Left ventricle myocardium inferior (tissue), 1 donor: ENCODE measurements around the gene LRRC56. TPM values are rescaled to one million over a fixed set of nuclear protein-coding genes. Genes with fewer than 3 reads are reported as not detected.

Source experiments
- DNase-seq: peaks from one replicate; pipeline ENCODE4 v3.0.0-alpha.2; 2020
- H3K27ac ChIP-seq: fragments of 200-600 bp; replicated peaks from 2 replicates; pipeline ENCODE4 v1.8.0; 2021
- H3K27me3 ChIP-seq: fragments of 200-600 bp; 2 replicates; pipeline ENCODE4 v1.8.0; 2021; ENCODE audit warnings: low read depth
- H3K36me3 ChIP-seq: fragments of 200-600 bp; 2 replicates; pipeline ENCODE4 v1.8.0; 2021
- H3K4me1 ChIP-seq: fragments of 200-600 bp; 2 replicates; pipeline ENCODE4 v1.8.0; 2021
- H3K4me3 ChIP-seq: fragments of 200-600 bp; 2 replicates; pipeline ENCODE4 v1.8.0; 2021; ENCODE audit warnings: mild to moderate bottlenecking, moderate library complexity
- H3K9me3 ChIP-seq: fragments of 200-600 bp; replicated peaks from 2 replicates; pipeline ENCODE4 v1.8.0; 2021
- intact Hi-C: fragments of 100-400 bp; cut with micrococcal nuclease; formaldehyde crosslinking; loops from one replicate; pipeline ENCODE4 v1.11.0; 2022
- total RNA-seq: library from RNA; stranded (reverse); fragmentation: NEBNext Ultra II Directional; extraction: Animal tissue kit (Norgen Biotek cat#: 25700); gene quantifications from one replicate; pipeline ENCODE4 v1.2.1, GENCODE V29; 2021
- TF ChIP-seq, protein P1 (sequence below): fragments of 200-600 bp; IDR thresholded peaks from 2 replicates; pipeline ENCODE4 v1.8.0; 2021; ENCODE audit warnings: antibody characterized with exemption, mild to moderate bottlenecking, borderline replicate concordance
- donor health status: DM: no; HTN: yes; CAD: no; lungs with severe emphysema.

The LRRC56 gene
- total RNA-seq, 1 donor from 2014 or later, result 0.25 TPM

DNA sequence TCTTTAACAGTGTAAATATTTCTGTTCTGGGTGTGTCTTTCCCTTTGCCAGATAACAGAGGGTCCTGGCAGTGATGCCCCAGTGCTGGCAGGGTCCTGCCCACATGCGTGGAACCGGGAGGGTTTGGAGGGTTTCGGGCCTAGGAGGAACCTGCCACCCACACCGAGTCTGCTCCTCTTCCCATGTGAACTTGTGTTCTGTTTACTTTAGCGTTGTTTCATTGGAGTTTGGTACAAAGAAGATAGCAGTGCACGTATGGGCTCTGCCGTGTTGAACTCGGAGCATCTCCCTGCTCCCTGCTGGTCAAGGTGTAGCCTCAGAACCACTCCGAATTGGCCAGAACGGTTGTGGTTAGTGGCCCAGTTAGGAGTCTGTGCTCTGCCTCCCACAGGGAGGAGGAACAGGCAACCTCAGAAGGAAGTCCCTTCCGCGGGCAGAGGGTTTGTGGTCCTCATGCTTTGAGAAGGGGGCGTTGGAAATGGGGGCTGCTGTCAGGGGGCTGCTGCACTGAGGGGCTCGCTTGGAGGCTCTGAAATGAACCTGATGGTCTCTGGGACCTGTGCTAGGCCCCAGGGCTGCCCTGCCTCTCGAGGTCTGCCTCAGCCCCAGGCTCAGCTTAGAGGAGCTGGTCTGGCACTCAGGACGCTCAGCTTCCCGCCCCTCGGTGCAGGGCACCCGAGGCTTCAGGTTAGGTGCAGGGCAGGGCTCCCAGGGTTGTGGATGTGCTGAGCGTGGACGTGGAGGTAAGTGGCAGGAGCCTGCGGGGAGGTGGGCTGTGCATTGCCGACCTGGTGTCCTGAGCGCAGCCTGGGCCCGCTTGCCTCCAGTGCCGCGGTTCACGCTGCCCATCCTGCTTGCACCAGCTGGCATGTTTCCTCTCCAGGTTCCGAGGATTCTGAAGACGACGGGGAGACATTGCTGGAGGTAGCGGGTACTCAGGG is 49.3 kb downstream of the LRRC56 start:
- H3K36me3 ChIP-seq, result peaks cover 92% of the 10 kb centered on the region
- intact Hi-C loops, result no loop called here
- no peaks in the 10 kb centered on the region for H3K27me3 ChIP-seq
- no peak overlapping the region for H3K4me3 ChIP-seq
- H3K4me1 ChIP-seq, result peaks cover 5% of the 10 kb centered on the region
- no peak for DNase-seq
- H3K9me3 ChIP-seq, result no peaks in the 10 kb centered on the region
- TF ChIP-seq, protein P1, sequence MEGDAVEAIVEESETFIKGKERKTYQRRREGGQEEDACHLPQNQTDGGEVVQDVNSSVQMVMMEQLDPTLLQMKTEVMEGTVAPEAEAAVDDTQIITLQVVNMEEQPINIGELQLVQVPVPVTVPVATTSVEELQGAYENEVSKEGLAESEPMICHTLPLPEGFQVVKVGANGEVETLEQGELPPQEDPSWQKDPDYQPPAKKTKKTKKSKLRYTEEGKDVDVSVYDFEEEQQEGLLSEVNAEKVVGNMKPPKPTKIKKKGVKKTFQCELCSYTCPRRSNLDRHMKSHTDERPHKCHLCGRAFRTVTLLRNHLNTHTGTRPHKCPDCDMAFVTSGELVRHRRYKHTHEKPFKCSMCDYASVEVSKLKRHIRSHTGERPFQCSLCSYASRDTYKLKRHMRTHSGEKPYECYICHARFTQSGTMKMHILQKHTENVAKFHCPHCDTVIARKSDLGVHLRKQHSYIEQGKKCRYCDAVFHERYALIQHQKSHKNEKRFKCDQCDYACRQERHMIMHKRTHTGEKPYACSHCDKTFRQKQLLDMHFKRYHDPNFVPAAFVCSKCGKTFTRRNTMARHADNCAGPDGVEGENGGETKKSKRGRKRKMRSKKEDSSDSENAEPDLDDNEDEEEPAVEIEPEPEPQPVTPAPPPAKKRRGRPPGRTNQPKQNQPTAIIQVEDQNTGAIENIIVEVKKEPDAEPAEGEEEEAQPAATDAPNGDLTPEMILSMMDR, result no peak
- H3K27ac ChIP-seq, result no peak overlapping the region

DNA sequence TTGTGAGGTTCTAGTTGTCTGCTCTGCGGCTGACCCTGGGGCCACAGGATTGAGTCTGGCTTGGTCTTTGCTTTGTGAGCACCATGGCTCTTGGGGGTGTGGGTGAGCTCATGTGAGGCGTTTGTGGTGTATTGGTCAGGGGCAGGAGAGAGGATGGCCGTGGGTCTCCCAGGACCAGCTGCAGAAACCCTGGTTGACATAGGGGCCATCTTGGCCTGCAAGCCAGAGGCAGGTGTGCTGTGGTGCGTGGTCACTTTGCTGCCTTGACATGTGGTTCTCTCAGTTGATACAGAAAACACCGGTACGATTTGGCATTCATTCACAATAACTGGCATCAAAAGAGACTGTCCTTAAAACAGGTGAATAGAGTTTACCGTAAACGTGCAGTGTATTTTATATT is 50.2 kb downstream of the LRRC56 start:
- Histone ChIP-seq H3K9me3 (no peaks in the 10 kb centered on the region), H3K4me1 (no peaks in the 10 kb centered on the region), H3K36me3 (peaks cover 91% of the 10 kb centered on the region), H3K4me3 (no peak overlapping the region), H3K27ac (no peak overlapping the region), H3K27me3 (no peaks in the 10 kb centered on the region)
- intact Hi-C loops, result no loop called here
- TF ChIP-seq, protein P1, result no peak
- no peak for DNase-seq

DNA sequence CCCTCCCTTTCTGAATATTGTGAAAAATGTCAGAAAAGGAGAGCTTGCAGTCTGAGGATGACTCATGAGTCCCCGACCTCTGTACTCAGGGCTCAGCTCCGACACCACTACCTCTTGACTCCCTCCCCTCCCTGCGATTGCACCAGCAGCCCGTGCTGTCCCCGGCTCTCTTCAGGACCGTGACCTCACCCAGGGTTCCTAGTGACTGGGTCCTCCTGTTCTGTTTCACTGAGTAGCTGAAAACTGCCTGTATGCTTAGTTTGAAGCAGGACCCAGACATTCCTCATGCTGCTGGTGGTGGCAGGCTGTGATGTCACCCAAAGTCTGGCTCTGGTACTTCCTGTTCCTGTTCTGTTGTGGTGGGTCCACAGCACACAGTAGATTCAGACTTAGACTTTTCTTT is 50.7 kb downstream of the LRRC56 start:
- intact Hi-C loops, result no loop called here
- Histone ChIP-seq H3K27me3 (no peaks in the 10 kb centered on the region), H3K27ac (no peak overlapping the region), H3K4me3 (no peak overlapping the region), H3K9me3 (no peaks in the 10 kb centered on the region), H3K36me3 (peaks cover 91% of the 10 kb centered on the region), H3K4me1 (no peaks in the 10 kb centered on the region)
- TF ChIP-seq, protein P1, result no peak
- DNase-seq, result no peak

DNA sequence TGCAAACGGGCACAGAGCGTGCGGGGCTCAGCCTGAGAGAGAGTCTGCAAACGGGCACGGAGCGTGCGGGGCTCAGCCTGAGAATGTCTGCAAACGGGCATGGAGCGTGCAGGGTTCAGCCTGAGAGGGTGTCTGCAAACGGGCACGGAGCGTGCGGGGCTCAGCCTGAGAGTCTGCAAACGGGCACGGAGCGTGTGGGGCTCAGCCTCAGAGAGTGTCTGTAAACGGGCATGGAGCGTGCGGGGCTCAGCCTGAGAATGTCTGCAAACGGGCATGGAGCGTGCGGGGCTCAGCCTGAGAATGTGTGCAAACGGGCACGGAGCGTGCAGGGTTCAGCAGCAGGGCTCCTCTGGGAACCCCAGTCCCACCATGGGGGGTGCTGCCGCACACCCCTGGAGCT is 52.5 kb downstream of the LRRC56 start:
- TF ChIP-seq, protein P1, result no peak
- DNase-seq, result no peak
- H3K27me3 ChIP-seq, result no peaks in the 10 kb centered on the region
- H3K36me3 ChIP-seq, result peaks cover 91% of the 10 kb centered on the region
- H3K4me3 ChIP-seq, result no peak overlapping the region
- no peak overlapping the region for H3K27ac ChIP-seq
- no peaks in the 10 kb centered on the region for H3K4me1 ChIP-seq
- intact Hi-C loops, result no loop called here
- no peaks in the 10 kb centered on the region for H3K9me3 ChIP-seq

DNA sequence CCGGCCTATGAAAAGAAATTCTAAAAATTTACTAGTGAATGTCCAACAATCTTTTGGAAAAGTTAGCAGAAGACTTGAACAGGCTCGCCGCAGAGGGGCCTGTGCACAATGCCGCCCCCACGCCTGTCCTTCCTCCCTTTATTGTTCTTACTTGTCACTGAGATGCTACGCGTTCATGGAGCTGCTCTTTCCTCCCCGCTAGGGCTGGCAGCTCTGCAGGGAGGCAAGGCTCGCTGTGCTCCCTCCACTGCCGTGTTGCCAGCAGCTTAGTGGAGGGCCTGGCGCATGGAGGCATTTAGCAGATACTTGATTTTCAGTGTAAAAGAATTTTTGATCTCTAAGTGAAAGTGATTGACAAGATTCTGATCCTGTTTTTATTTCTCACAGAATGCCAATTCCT is 53.7 kb downstream of the LRRC56 start:
- no peak for DNase-seq
- H3K4me3 ChIP-seq, result no peak overlapping the region
- H3K4me1 ChIP-seq, result no peaks in the 10 kb centered on the region
- H3K27me3 ChIP-seq, result no peaks in the 10 kb centered on the region
- peaks cover 97% of the 10 kb centered on the region for H3K36me3 ChIP-seq
- intact Hi-C loops, result no loop called here
- TF ChIP-seq, protein P1, result no peak
- H3K9me3 ChIP-seq, result no peaks in the 10 kb centered on the region
- H3K27ac ChIP-seq, result no peak overlapping the region
